GM23338 (cell line): ENCODE data around the gene JMY.

ENCODE experiments used
- CREB1 ChIP-seq: fragments of 250-450 bp; sonication (Bioruptor Pico); IDR thresholded peaks from 2 replicates; pipeline ENCODE4 v1.5.0; 2020; ENCODE audit warnings: low read depth, mild to moderate bottlenecking, moderate library complexity
- EZH2 ChIP-seq: fragments of 200-600 bp; sonication (generic); IDR thresholded peaks from one replicate; pipeline ENCODE4 v1.8.0; 2017; ENCODE audit warnings: antibody characterized with exemption, mild to moderate bottlenecking, low read depth; ENCODE audit not compliant: unreplicated experiment
- EZH2phosphoT487 ChIP-seq: fragments of 200-600 bp; sonication (generic); IDR thresholded peaks from one replicate; pipeline ENCODE4 v1.8.1; 2018; ENCODE audit warnings: antibody characterized with exemption; ENCODE audit not compliant: unreplicated experiment
- JUNB ChIP-seq: IDR thresholded peaks from one replicate; pipeline ENCODE4 v1.6.1; 2016; ENCODE audit warnings: antibody characterized with exemption; ENCODE audit not compliant: unreplicated experiment
- POLR2AphosphoS5 ChIP-seq: IDR thresholded peaks from 2 replicates; pipeline ENCODE4 v1.6.1; 2016; ENCODE audit warnings: antibody characterized with exemption, low read depth
- ZNF331 ChIP-seq: fragments of 250-450 bp; sonication (Bioruptor Pico); IDR thresholded peaks from 2 replicates; pipeline ENCODE4 v1.5.0; 2020; ENCODE audit warnings: low read depth, mild to moderate bottlenecking, moderate library complexity
- TF ChIP-seq, protein P1 (sequence below), 2 experiments: fragments of 200-600 bp in 1 of 2; sonication (generic) in 1 of 2; conservative IDR thresholded peaks; 2 replicates each; pipeline versions ENCODE4 v1.5.1 to v1.6.1; 2016 to 2017; ENCODE audit warnings: antibody characterized with exemption in 2 of 2, low read depth in 2 of 2, mild to moderate bottlenecking in 2 of 2, moderate library complexity in 1 of 2
- TF ChIP-seq, protein P2 (sequence below): fragments of 250-450 bp; sonication (Bioruptor Pico); IDR thresholded peaks from 2 replicates; pipeline ENCODE4 v1.5.0; 2020; ENCODE audit warnings: mild to moderate bottlenecking, moderate library complexity

DNA sequence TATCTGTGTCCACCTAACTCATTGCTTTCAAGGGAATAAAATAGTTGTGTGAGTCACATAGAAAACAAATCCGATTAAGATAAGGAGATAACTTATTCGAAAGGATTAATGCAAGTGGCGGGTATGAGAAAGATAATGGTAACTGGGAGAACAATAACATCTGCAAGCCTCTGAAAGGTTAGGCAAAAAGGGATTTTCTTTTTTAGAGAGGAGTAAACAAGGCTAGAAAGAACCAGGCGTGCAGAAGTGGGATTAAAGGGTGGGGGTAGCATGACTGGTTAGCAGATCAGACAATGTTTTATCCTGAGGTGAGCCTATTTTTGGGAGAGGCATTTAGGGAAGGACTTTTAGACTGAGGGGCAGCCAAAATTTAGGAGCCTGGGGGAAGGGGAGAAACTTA, 34.7 kb upstream of the JMY start:
- TF ChIP-seq, protein P1, sequence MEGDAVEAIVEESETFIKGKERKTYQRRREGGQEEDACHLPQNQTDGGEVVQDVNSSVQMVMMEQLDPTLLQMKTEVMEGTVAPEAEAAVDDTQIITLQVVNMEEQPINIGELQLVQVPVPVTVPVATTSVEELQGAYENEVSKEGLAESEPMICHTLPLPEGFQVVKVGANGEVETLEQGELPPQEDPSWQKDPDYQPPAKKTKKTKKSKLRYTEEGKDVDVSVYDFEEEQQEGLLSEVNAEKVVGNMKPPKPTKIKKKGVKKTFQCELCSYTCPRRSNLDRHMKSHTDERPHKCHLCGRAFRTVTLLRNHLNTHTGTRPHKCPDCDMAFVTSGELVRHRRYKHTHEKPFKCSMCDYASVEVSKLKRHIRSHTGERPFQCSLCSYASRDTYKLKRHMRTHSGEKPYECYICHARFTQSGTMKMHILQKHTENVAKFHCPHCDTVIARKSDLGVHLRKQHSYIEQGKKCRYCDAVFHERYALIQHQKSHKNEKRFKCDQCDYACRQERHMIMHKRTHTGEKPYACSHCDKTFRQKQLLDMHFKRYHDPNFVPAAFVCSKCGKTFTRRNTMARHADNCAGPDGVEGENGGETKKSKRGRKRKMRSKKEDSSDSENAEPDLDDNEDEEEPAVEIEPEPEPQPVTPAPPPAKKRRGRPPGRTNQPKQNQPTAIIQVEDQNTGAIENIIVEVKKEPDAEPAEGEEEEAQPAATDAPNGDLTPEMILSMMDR (conservative IDR thresholded peaks at IDR 0.05; ENCODE audit: low read depth in 2 of 2) = no peak
- no peak for TF ChIP-seq EZH2phosphoT487
- no peak for TF ChIP-seq EZH2
- no peak for TF ChIP-seq JUNB
- TF ChIP-seq ZNF331 = no peak
- TF ChIP-seq, protein P2, sequence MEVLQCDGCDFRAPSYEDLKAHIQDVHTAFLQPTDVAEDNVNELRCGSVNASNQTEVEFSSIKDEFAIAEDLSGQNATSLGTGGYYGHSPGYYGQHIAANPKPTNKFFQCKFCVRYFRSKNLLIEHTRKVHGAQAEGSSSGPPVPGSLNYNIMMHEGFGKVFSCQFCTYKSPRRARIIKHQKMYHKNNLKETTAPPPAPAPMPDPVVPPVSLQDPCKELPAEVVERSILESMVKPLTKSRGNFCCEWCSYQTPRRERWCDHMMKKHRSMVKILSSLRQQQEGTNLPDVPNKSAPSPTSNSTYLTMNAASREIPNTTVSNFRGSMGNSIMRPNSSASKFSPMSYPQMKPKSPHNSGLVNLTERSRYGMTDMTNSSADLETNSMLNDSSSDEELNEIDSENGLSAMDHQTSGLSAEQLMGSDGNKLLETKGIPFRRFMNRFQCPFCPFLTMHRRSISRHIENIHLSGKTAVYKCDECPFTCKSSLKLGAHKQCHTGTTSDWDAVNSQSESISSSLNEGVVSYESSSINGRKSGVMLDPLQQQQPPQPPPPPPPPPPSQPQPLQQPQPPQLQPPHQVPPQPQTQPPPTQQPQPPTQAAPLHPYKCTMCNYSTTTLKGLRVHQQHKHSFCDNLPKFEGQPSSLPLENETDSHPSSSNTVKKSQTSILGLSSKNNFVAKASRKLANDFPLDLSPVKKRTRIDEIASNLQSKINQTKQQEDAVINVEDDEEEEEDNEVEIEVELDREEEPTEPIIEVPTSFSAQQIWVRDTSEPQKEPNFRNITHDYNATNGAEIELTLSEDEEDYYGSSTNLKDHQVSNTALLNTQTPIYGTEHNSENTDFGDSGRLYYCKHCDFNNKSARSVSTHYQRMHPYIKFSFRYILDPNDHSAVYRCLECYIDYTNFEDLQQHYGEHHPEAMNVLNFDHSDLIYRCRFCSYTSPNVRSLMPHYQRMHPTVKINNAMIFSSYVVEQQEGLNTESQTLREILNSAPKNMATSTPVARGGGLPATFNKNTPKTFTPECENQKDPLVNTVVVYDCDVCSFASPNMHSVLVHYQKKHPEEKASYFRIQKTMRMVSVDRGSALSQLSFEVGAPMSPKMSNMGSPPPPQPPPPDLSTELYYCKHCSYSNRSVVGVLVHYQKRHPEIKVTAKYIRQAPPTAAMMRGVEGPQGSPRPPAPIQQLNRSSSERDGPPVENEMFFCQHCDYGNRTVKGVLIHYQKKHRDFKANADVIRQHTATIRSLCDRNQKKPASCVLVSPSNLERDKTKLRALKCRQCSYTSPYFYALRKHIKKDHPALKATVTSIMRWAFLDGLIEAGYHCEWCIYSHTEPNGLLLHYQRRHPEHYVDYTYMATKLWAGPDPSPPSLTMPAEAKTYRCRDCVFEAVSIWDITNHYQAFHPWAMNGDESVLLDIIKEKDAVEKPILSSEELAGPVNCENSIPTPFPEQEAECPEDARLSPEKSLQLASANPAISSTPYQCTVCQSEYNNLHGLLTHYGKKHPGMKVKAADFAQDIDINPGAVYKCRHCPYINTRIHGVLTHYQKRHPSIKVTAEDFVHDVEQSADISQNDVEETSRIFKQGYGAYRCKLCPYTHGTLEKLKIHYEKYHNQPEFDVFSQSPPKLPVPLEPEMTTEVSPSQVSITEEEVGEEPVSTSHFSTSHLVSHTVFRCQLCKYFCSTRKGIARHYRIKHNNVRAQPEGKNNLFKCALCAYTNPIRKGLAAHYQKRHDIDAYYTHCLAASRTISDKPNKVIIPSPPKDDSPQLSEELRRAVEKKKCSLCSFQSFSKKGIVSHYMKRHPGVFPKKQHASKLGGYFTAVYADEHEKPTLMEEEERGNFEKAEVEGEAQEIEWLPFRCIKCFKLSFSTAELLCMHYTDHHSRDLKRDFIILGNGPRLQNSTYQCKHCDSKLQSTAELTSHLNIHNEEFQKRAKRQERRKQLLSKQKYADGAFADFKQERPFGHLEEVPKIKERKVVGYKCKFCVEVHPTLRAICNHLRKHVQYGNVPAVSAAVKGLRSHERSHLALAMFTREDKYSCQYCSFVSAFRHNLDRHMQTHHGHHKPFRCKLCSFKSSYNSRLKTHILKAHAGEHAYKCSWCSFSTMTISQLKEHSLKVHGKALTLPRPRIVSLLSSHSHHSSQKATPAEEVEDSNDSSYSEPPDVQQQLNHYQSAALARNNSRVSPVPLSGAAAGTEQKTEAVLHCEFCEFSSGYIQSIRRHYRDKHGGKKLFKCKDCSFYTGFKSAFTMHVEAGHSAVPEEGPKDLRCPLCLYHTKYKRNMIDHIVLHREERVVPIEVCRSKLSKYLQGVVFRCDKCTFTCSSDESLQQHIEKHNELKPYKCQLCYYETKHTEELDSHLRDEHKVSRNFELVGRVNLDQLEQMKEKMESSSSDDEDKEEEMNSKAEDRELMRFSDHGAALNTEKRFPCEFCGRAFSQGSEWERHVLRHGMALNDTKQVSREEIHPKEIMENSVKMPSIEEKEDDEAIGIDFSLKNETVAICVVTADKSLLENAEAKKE (CRISPR knock-in tag) = no peak
- TF ChIP-seq POLR2AphosphoS5 = no peak
- no peak for TF ChIP-seq CREB1 (CRISPR knock-in tag)
